ENCODE results near the gene PTP4A2. TPM values are rescaled to one million over a fixed set of nuclear protein-coding genes. Genes with fewer than 3 reads are reported as not detected.
A peak's percentile ranks its signal among the peaks of the same experiment; 100 is the strongest.

The PTP4A2 gene
- total RNA-seq, 1 donor from 2014 or later = 249 TPM

DNA sequence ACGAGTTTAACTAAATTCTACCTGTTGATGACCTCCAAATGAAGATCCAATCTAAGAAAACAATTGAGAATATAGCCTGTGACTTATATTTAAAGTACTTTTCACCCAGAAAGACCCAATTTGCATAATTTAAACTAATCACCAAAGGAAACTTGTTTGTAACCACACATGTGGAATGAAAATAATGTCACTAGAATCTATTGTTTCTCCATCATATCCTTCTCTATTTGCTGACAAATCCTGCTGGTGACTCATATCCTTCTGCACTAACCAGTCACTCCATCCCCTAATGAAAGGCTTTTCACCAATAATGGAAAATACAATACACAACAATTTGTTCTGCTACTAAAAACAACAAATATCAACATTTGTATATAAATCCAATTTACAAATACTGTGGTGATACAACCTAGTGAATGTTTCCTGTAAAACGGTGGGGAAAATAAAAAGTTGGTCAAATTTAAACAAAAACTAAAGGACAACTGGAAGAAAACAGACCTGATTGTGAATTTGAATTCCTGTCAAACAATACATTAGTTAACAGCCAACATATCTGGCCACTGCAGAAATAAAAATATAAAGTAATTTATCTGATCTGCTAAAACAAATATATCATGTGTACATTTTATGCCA is 6.5 kb downstream of the PTP4A2 start:
- CTCF ChIA-PET = interaction anchor here (1.6 kb wide), 1 partner anchor 32 kb away, joined by 3 read pairs; no protein-coding TSS in a partner anchor
- intact Hi-C loops (cut with micrococcal nuclease) = loop anchor here (10.0 kb wide), 1 partner anchor 403 kb away; the partner anchor contains the start of gene MARCKSL1
- peaks cover 97% of the 10 kb centered on the region for H3K4me1 Mint-ChIP-seq
- no peaks in the 10 kb centered on the region for H3K9me3 Mint-ChIP-seq
- DNase-seq (no peak), ATAC-seq (ENCODE audit: low read depth) (no peak)
- peak overlapping the region; percentile 84 for H3K27ac Mint-ChIP-seq
- POLR2A ChIA-PET = interaction anchor here (0.8 to 2.5 kb wide), 4 partner anchors 8 to 24 kb away, joined by 3 to 13 read pairs (median 8); no protein-coding TSS in a partner anchor
- H3K4me3 Mint-ChIP-seq = peak overlapping the region; percentile 32
- H3K36me3 Mint-ChIP-seq (ENCODE audit: low read depth) = peaks cover 17% of the 10 kb centered on the region
- no peaks in the 10 kb centered on the region for H3K27me3 Mint-ChIP-seq
- TF ChIP-seq, protein P1, sequence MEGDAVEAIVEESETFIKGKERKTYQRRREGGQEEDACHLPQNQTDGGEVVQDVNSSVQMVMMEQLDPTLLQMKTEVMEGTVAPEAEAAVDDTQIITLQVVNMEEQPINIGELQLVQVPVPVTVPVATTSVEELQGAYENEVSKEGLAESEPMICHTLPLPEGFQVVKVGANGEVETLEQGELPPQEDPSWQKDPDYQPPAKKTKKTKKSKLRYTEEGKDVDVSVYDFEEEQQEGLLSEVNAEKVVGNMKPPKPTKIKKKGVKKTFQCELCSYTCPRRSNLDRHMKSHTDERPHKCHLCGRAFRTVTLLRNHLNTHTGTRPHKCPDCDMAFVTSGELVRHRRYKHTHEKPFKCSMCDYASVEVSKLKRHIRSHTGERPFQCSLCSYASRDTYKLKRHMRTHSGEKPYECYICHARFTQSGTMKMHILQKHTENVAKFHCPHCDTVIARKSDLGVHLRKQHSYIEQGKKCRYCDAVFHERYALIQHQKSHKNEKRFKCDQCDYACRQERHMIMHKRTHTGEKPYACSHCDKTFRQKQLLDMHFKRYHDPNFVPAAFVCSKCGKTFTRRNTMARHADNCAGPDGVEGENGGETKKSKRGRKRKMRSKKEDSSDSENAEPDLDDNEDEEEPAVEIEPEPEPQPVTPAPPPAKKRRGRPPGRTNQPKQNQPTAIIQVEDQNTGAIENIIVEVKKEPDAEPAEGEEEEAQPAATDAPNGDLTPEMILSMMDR (IDR thresholded peaks at IDR 0.05) = no peak

DNA sequence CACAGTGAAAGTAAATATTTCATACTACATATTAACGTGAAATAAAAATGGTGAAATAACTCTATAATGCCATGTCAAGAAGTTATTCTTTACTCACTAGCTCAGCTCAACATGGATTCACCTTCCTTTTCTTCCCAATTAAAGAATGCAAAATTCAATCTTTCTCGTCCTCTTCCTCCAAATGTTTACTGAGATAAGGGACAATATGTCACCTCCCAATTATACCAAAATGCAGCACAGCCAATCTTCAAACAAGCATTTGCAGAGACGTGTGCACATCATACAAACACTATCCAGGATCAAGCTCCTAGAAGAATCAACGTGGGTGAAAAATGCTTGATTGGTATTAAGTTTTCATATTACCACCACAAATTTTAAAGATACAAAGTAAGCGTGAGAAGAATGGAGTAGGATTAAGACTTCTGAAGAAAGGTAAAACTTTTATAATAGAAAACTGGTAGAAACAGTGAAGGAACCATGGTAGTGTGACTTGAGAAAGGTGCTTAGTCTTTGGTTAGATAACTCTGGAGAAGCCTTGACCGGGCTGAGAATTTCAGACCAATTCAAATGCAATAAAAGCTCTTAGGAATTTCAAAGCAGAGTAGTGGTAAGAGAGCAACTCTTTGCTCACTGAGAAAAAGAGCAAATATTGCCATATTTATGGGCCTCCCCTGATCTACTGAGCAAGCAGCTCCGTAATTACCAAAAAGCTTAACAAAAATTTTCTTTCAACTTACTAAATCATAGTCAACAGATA is 7.2 kb downstream of the PTP4A2 start:
- ChIA-PET POLR2A (interaction anchor here (0.6 to 2.5 kb wide), 6 partner anchors 9 to 286 kb away, joined by 3 to 13 read pairs (median 6); partner anchors contain the start of gene PEF1), CTCF (interaction anchor here (1.6 kb wide), 1 partner anchor 33 kb away, joined by 3 read pairs; no protein-coding TSS in a partner anchor)
- H3K27me3 Mint-ChIP-seq = no peaks in the 10 kb centered on the region
- H3K4me1 Mint-ChIP-seq = peaks cover 97% of the 10 kb centered on the region
- H3K4me3 Mint-ChIP-seq = peak overlapping the region; percentile 66
- intact Hi-C loops (cut with micrococcal nuclease) = loop anchor here (10.0 kb wide), 1 partner anchor 404 kb away; the partner anchor contains the start of gene MARCKSL1
- ATAC-seq (ENCODE audit: low read depth) (no peak), DNase-seq (no peak)
- H3K27ac Mint-ChIP-seq = peak overlapping the region; percentile 84
- H3K9me3 Mint-ChIP-seq = no peaks in the 10 kb centered on the region
- TF ChIP-seq, protein P1 (IDR thresholded peaks at IDR 0.05) = no peak
- peaks cover 16% of the 10 kb centered on the region for H3K36me3 Mint-ChIP-seq (ENCODE audit: low read depth)

DNA sequence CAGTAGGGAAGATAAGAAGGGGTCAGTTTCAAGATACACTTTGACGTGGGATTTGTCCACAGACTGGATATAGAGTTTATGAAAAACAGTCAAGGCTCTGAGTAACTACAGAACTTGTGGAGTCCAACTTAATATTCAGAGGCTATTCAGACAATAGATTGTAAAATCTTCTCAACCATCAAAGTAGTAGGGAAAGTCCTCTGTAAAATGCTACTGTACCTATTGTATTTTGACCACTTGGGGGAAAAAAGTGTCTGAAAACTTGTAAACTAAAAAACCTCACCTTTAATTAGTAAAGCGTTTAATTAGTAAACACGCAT is 10.5 kb downstream of the PTP4A2 start:
- Mint-ChIP-seq H3K36me3 (ENCODE audit: low read depth) (peaks cover 15% of the 10 kb centered on the region), H3K4me1 (peaks cover 90% of the 10 kb centered on the region), H3K9me3 (no peaks in the 10 kb centered on the region), H3K27me3 (no peaks in the 10 kb centered on the region), H3K4me3 (peak overlapping the region; percentile 17), H3K27ac (peak overlapping the region; percentile 70)
- TF ChIP-seq, protein P1 (IDR thresholded peaks at IDR 0.05) = no peak
- ATAC-seq (ENCODE audit: low read depth) (no peak), DNase-seq (no peak)
- CTCF ChIA-PET = interaction anchor here (2.6 kb wide), 1 partner anchor 37 kb away, joined by 8 read pairs; no protein-coding TSS in a partner anchor
- intact Hi-C loops (cut with micrococcal nuclease) = loop anchor here (2.0 to 5.0 kb wide), 2 partner anchors 15 to 35 kb away; no protein-coding TSS in a partner anchor
- POLR2A ChIA-PET = interaction anchor here (0.5 to 3.3 kb wide), 3 partner anchors 9 to 23 kb away, joined by 4 to 36 read pairs (median 14); partner anchors contain the start of gene PTP4A2

DNA sequence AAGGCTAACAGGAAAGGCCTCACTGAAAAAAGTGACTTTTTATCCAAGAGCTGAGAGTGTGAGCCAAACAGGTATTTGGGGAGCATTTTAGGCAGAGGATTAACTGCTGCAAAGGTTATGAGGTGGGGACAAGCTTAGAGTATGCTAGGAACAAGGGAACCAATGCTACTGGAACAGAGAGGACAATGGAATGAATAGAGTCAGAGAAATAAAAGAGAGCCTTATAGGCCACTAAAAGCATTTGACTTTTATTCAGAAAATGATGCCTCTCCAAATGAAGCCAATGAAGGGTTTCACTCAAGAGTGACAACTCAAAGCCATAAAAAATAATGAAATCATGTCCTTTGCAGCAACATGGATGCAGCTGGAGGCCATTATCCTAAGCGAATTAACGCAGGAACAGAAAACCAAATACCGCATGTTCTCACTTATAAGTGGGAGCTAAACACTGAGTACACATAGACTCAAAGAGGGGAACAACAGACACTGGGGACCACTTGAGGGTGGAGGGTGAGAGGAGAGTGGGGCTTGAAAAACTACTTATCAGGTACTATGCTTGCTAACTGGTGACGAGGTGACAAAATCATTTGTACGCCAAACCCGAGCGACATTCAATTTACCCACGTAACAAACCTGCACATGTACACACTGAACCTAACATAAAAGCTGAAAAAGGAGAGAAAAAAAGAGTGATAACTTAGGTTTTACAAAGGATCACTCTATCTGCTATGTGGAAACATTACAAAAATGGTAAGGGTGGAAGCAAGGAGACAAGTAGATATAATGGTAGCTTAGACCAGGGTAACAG is 11.1 kb downstream of the PTP4A2 start:
- Mint-ChIP-seq H3K27me3 (no peaks in the 10 kb centered on the region), H3K36me3 (ENCODE audit: low read depth) (peaks cover 14% of the 10 kb centered on the region), H3K27ac (peak overlapping the region; percentile 70), H3K9me3 (no peaks in the 10 kb centered on the region), H3K4me3 (peak overlapping the region; percentile 64), H3K4me1 (peaks cover 90% of the 10 kb centered on the region)
- TF ChIP-seq, protein P1 (IDR thresholded peaks at IDR 0.05) = no peak
- ATAC-seq (ENCODE audit: low read depth) (no peak), DNase-seq (no peak)
- ChIA-PET POLR2A (interaction anchor here (0.5 to 3.3 kb wide), 6 partner anchors 10 to 86 kb away, joined by 3 to 36 read pairs (median 6); partner anchors contain the start of genes KHDRBS1 and PTP4A2), CTCF (interaction anchor here (1.0 to 2.6 kb wide), 2 partner anchors 37 to 138 kb away, joined by 4 to 8 read pairs; no protein-coding TSS in a partner anchor)
- intact Hi-C loops (cut with micrococcal nuclease) = loop anchor here (2.0 to 5.0 kb wide), 2 partner anchors 14 to 35 kb away; no protein-coding TSS in a partner anchor

Measured in activated B cell treated with CpG ODN at 0.5 μM for 24 hours (primary cell).